Kasumi-1 (cell line): ENCODE data around the gene PDIA2.

Experiments used
- DNase-seq, 2 experiments: peaks; one replicate each; lab custom pipeline; 2025; lab: John Stamatoyannopoulos, UW

The PDIA2 gene

GRCh38 chr16:280552-280951 lies 2.4 kb upstream of the PDIA2 start, which contains the start of gene ARHGDIG:
Gene ARHGDIG, plus strand, starts transcription at chr16:280591. Its CDS starts 90 bp downstream, at chr16:280681.
- no peak for DNase-seq

GRCh38 chr16:280991-281659 lies 1.8 kb upstream of the PDIA2 start:
- no peak for DNase-seq

- no peak for DNase-seq
Measured at GRCh38 chr16:281660-282255, 1.2 kb upstream of the PDIA2 start.

GRCh38 chr16:282491-282890 lies 473 bp upstream of the PDIA2 start:
- no peak for DNase-seq

GRCh38 chr16:284204-285120 lies 1.5 kb downstream of the PDIA2 start:
- no peak for DNase-seq

- no peak for DNase-seq
Measured at GRCh38 chr16:285146-286055, 2.4 kb downstream of the PDIA2 start.

- no peak for DNase-seq
Measured at GRCh38 chr16:286491-287297, 3.7 kb downstream of the PDIA2 start.

- no peak for DNase-seq
Measured at GRCh38 chr16:287298-287811, 4.4 kb downstream of the PDIA2 start.

- no peak for DNase-seq
Measured at GRCh38 chr16:287981-288920, 5.3 kb downstream of the PDIA2 start.

GRCh38 chr16:289395-289997 lies 6.5 kb downstream of the PDIA2 start:
- no peak for DNase-seq

GRCh38 chr16:290015-290680 lies 7.2 kb downstream of the PDIA2 start:
- no peak for DNase-seq

GRCh38 chr16:290681-291405 lies 7.9 kb downstream of the PDIA2 start:
- no peak for DNase-seq

GRCh38 chr16:291539-291938 lies 8.6 kb downstream of the PDIA2 start:
- DNase-seq, result no peak

- DNase-seq, result no peak
Measured at GRCh38 chr16:293043-293775, 10.2 kb downstream of the PDIA2 start.

GRCh38 chr16:296276-296675 lies 13.3 kb downstream of the PDIA2 start:
- no peak for DNase-seq

GRCh38 chr16:296806-297510 lies 14.0 kb downstream of the PDIA2 start:
- no peak for DNase-seq

GRCh38 chr16:297832-298231 lies 14.9 kb downstream of the PDIA2 start:
- DNase-seq, result no peak
